HG03159 (cell line): ENCODE data around the gene VIL1.
A peak's percentile ranks its signal among the peaks of the same experiment; 100 is the strongest.

Experiments used
- ATAC-seq: cut with Tn5 transposase; IDR thresholded peaks from one replicate; pipeline ENCODE4 v1.9.1; 2021; ENCODE audit warnings: mild to moderate bottlenecking, moderate library complexity; ENCODE audit not compliant: unreplicated experiment

VIL1 gene

GRCh38 chr2:218405086-218405745 lies 13.7 kb upstream of the VIL1 start:
- no peak for ATAC-seq

- ATAC-seq, result peak; percentile 1
Observed at GRCh38 chr2:218405746-218406208, 13.1 kb upstream of the VIL1 start.

GRCh38 chr2:218406209-218406948 lies 12.5 kb upstream of the VIL1 start:
- ATAC-seq, result peak; percentile 68

- ATAC-seq, result peak; percentile 1
Observed at GRCh38 chr2:218406949-218407618, 11.8 kb upstream of the VIL1 start.

- no peak for ATAC-seq
Observed at GRCh38 chr2:218407717-218408116, 11.2 kb upstream of the VIL1 start.

GRCh38 chr2:218418321-218418716 lies 604 bp upstream of the VIL1 start:
- no peak for ATAC-seq

GRCh38 chr2:218419630-218420216 lies 800 bp downstream of the VIL1 start:
- ATAC-seq, result no peak

GRCh38 chr2:218421027-218421426 lies 2.1 kb downstream of the VIL1 start:
- ATAC-seq, result no peak

- ATAC-seq, result no peak
Observed at GRCh38 chr2:218422403-218423086, 3.6 kb downstream of the VIL1 start.

- no peak for ATAC-seq
Observed at GRCh38 chr2:218423584-218423983, 4.7 kb downstream of the VIL1 start.

- no peak for ATAC-seq
Observed at GRCh38 chr2:218425531-218425930, 6.6 kb downstream of the VIL1 start.

GRCh38 chr2:218427741-218428140 lies 8.8 kb downstream of the VIL1 start:
- no peak for ATAC-seq

GRCh38 chr2:218428846-218429558 lies 10.1 kb downstream of the VIL1 start:
- no peak for ATAC-seq

- no peak for ATAC-seq
Observed at GRCh38 chr2:218429911-218430692, 11.2 kb downstream of the VIL1 start.

- ATAC-seq, result no peak
Observed at GRCh38 chr2:218430721-218431120, 11.8 kb downstream of the VIL1 start.

GRCh38 chr2:218431878-218432277 lies 13.0 kb downstream of the VIL1 start:
- ATAC-seq, result no peak

GRCh38 chr2:218432676-218433365 lies 13.9 kb downstream of the VIL1 start:
- no peak for ATAC-seq

- ATAC-seq, result no peak
Observed at GRCh38 chr2:218434456-218434855, 15.5 kb downstream of the VIL1 start.
